A549 (cell line): ENCODE measurements around the gene S100A12. TPM values are rescaled to one million over a fixed set of nuclear protein-coding genes. Genes with fewer than 3 reads are reported as not detected.

Experiments
- ATAC-seq, 2 experiments: fragments of 200-7000 bp in 1 of 2; fragments of >200 bp in 1 of 2; cut with Nextera tagmentation in 1 of 2; cut with Tn5 transposase in 1 of 2; 3 replicates each; pipeline versions ENCODE4 v1.8.0 to v1.9.1; 2018 to 2020; ENCODE audit warnings: mild to moderate bottlenecking in 1 of 2, moderate library complexity in 1 of 2
- CTCF ChIA-PET: fragments of 300-600 bp; sonication (Branson Sonifier 250); formaldehyde crosslinking; extraction: SDS; loops from one replicate; lab custom pipeline; 2021; ENCODE audit warnings: antibody characterized with exemption, inconsistent platforms; lab: Yijun Ruan, JAX
- POLR2A ChIA-PET: fragments of 350-600 bp; formaldehyde crosslinking; extraction: SDS; loops from one replicate; lab custom pipeline; 2021; ENCODE audit warnings: antibody characterized with exemption, inconsistent platforms; lab: Yijun Ruan, JAX
- DNase-seq, 2 experiments: peaks; one replicate each; pipeline versions ENCODE4 v3.0.0 to v3.0.0-alpha.2; 2011 to 2016; ENCODE audit warnings: low read depth in 1 of 2, low spot score in 1 of 2
- FAIRE-seq: peaks from 2 replicates; lab custom pipeline; 2011; peaks lifted over from hg19 to GRCh38; lab: Jason Lieb, UNC
- H3K27ac ChIP-seq, 2 experiments: fragments of >200 bp; sonication (Bioruptor Twin); formaldehyde crosslinking; 3 replicates each; pipeline ENCODE4 v1.5.1; 2016 to 2017
- H3K4me1 ChIP-seq: fragments of >200 bp; sonication (Bioruptor Twin); formaldehyde crosslinking; 3 replicates; pipeline ENCODE4 v1.6.1; 2016
- H3K4me2 ChIP-seq: fragments of >200 bp; sonication (Bioruptor Twin); formaldehyde crosslinking; 3 replicates; pipeline ENCODE4 v1.6.1; 2016
- H3K4me3 ChIP-seq: fragments of >200 bp; sonication (Bioruptor Twin); formaldehyde crosslinking; 3 replicates; pipeline ENCODE4 v1.5.1; 2016
- H3K9me3 ChIP-seq: fragments of >200 bp; sonication (Bioruptor Twin); formaldehyde crosslinking; 3 replicates; pipeline ENCODE4 v1.6.1; 2016
- CEBPB ChIP-seq, 2 experiments: fragments of >200 bp in 1 of 2; sonication (Bioruptor Twin) in 1 of 2; formaldehyde crosslinking in 1 of 2; IDR thresholded peaks; 2 replicates each; pipeline ENCODE4 v1.6.1; 2012 to 2016
- CHD2 ChIP-seq: fragments of 150-350 bp; IDR thresholded peaks from 2 replicates; pipeline ENCODE4 v1.6.1; 2014; ENCODE audit warnings: low read length; ENCODE audit not compliant: partially characterized antibody
- FOSB ChIP-seq: fragments of 250-450 bp; sonication (Bioruptor Pico); IDR thresholded peaks from 2 replicates; pipeline ENCODE4 v1.5.0; 2020; ENCODE audit warnings: mild to moderate bottlenecking, moderate library complexity
- HEYL ChIP-seq: fragments of 250-450 bp; sonication (Bioruptor Pico); IDR thresholded peaks from 2 replicates; pipeline ENCODE4 v1.8.0; 2021; ENCODE audit warnings: mild to moderate bottlenecking, moderate library complexity
- HOXB13 ChIP-seq: fragments of 250-450 bp; sonication (Bioruptor Pico); IDR thresholded peaks from 2 replicates; pipeline ENCODE4 v1.5.0; 2020; ENCODE audit warnings: low read depth, mild to moderate bottlenecking, moderate library complexity
- HOXB5 ChIP-seq: fragments of 250-450 bp; sonication (Bioruptor Pico); IDR thresholded peaks from 2 replicates; pipeline ENCODE4 v1.5.0; 2020; ENCODE audit warnings: mild to moderate bottlenecking, moderate library complexity
- JUN ChIP-seq, 2 experiments: fragments of >200 bp; sonication (Bioruptor Twin); formaldehyde crosslinking; IDR thresholded peaks; 2 replicates in 1 of 2; 3 replicates in 1 of 2; pipeline ENCODE4 v1.6.1; 2016 to 2017
- JUNB ChIP-seq: fragments of >200 bp; sonication (Bioruptor Twin); formaldehyde crosslinking; IDR thresholded peaks from 2 replicates; pipeline ENCODE4 v1.6.1; 2016
- MYC ChIP-seq: IDR thresholded peaks from 2 replicates; pipeline ENCODE4 v1.6.1; 2012; ENCODE audit warnings: mild to moderate bottlenecking, inconsistent platforms, low read length, improper control_type of control experiment, borderline replicate concordance
- NFE2L2 ChIP-seq: fragments of 150-350 bp; conservative IDR thresholded peaks from 2 replicates; pipeline ENCODE4 v1.6.1; 2014; ENCODE audit warnings: low read length
- NPAS2 ChIP-seq: fragments of 250-450 bp; sonication (Bioruptor Pico); IDR thresholded peaks from 2 replicates; pipeline ENCODE4 v1.8.0; 2022; ENCODE audit warnings: mild to moderate bottlenecking, moderate library complexity, borderline replicate concordance
- POLR2A ChIP-seq: IDR thresholded peaks from 2 replicates; pipeline ENCODE4 v1.6.1; 2012; ENCODE audit warnings: mild to moderate bottlenecking, low read length
- RAD21 ChIP-seq, 2 experiments: fragments of >200 bp in 1 of 2; sonication (Bioruptor Twin) in 1 of 2; formaldehyde crosslinking in 1 of 2; IDR thresholded peaks in 1 of 2; conservative IDR thresholded peaks in 1 of 2; 2 replicates in 1 of 2; 3 replicates in 1 of 2; pipeline ENCODE4 v1.6.1; 2012 to 2018; ENCODE audit warnings: inconsistent platforms in 1 of 2
- SREBF2 ChIP-seq: fragments of 450-650 bp; IDR thresholded peaks from 2 replicates; pipeline ENCODE4 v1.6.1; 2014; ENCODE audit warnings: mild to moderate bottlenecking, moderate library complexity
- TFCP2L1 ChIP-seq: fragments of 250-450 bp; sonication (Bioruptor Pico); IDR thresholded peaks from 2 replicates; pipeline ENCODE4 v1.5.0; 2021; ENCODE audit warnings: mild to moderate bottlenecking
- ZFP36 ChIP-seq: fragments of 450-650 bp; IDR thresholded peaks from 2 replicates; pipeline ENCODE4 v1.6.1; 2014; ENCODE audit warnings: borderline replicate concordance; ENCODE audit not compliant: partially characterized antibody
- ZSCAN20 ChIP-seq: fragments of 250-450 bp; sonication (Bioruptor Pico); IDR thresholded peaks from 2 replicates; pipeline ENCODE4 v1.8.0; 2022; ENCODE audit warnings: mild to moderate bottlenecking, moderate library complexity
- WGBS: methylation state at CpG from one replicate; pipeline ENCODE4 v1.1.6; 2017; ENCODE audit errors: missing lambda C conversion rate; 5-methylcytosine and 5-hydroxymethylcytosine counted together
- polyA plus RNA-seq, 4 experiments: library from polyadenylated mRNA; depleted of rRNA in 3 of 4; stranded (reverse); fragments of >200 nt; fragmentation: RNase III in 1 of 4; extraction: RNeasy Plus Mini Kit Qiagen cat#74134 plus additional on column Dnase treatment in 1 of 4; gene quantifications; 2 replicates in 3 of 4; 3 replicates in 1 of 4; pipeline ENCODE4 v1.2.3, GENCODE V29; 2011 to 2017
- TF ChIP-seq, protein P1 (sequence below): fragments of 450-650 bp; IDR thresholded peaks from 2 replicates; pipeline ENCODE4 v1.6.1; 2014; ENCODE audit warnings: antibody characterized with exemption
- TF ChIP-seq, protein P2 (sequence below): fragments of 250-450 bp; sonication (Bioruptor Pico); IDR thresholded peaks from 2 replicates; pipeline ENCODE4 v1.5.0; 2020; ENCODE audit warnings: low read depth, mild to moderate bottlenecking, moderate library complexity
- TF ChIP-seq, protein P3 (sequence below): IDR thresholded peaks from 2 replicates; pipeline ENCODE4 v1.6.1; 2012
- TF ChIP-seq, protein P4 (sequence below): fragments of 250-450 bp; sonication (Bioruptor Pico); IDR thresholded peaks from 2 replicates; pipeline ENCODE4 v1.5.0; 2021; ENCODE audit warnings: mild to moderate bottlenecking, moderate library complexity, borderline replicate concordance
- TF ChIP-seq, protein P5 (sequence below): IDR thresholded peaks from 2 replicates; pipeline ENCODE4 v1.6.1; 2012
- TF ChIP-seq, protein P6 (sequence below): fragments of >200 bp; sonication (Bioruptor Twin); formaldehyde crosslinking; IDR thresholded peaks from 3 replicates; pipeline ENCODE4 v1.5.1; 2016
- TF ChIP-seq, protein P7 (sequence below): IDR thresholded peaks from 2 replicates; pipeline ENCODE4 v1.6.1; 2012; ENCODE audit warnings: low read depth, borderline replicate concordance

S100A12 gene
- polyA plus RNA-seq, 2 of the 4 experiments (the other 2 are of a cell fraction): not detected

DNA sequence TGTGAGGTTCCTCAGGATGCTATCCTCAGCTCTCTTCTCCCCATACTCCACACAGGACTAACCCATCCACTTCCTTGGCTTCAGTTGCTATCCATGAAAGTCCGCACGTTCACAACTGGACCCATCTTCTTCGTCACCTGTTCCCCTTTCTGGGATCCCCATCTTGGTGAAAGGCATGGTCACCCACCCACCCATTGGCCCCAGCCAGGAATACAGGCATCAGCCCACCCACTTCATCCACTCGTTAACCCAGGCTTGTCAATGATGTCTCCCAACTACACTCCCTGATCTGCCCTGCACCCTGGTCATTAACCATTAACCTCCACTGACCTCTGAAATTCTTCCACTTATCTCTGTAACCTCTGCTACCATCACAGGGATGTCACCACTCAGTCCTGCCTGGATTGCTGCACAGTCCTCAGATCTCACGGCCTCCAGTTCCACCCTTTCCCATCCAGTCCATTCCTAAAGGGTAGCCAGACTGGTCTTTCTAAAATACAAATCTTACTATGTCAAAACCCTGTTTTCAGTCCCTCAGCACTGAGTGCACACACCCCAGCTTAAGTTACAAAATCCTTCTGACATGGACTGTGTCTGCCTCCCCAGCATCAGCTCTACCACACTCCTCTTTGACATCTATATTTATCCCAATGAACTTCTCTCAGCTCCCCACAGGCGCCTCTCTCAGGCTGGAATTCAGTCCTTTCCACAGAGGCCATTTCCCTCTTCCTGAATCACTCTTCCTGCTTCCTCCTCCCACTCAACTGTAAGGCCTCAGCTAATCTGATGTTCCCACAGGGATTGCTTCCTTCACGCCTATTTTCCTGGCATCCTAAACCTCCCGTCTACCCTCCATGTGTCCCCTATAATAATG is 37.2 kb downstream of the S100A12 start:
- 15% methylated on average over 8 of the region's 8 CpGs for WGBS
- CTCF ChIA-PET: interaction anchor here (1.4 to 3.9 kb wide), 3 partner anchors 15 to 157 kb away, joined by 3 to 21 read pairs (median 10); no protein-coding TSS in a partner anchor
- FAIRE-seq (no peak), ATAC-seq (no peak), DNase-seq (no peak)
- POLR2A ChIA-PET: no interaction called here
- H3K4me1 ChIP-seq: no peaks in the 10 kb centered on the region
- H3K4me3 ChIP-seq: no peak overlapping the region
- no peak overlapping the region for H3K4me2 ChIP-seq
- H3K27ac ChIP-seq: no peak overlapping the region
- no peaks in the 10 kb centered on the region for H3K9me3 ChIP-seq
- TF ChIP-seq, protein P1, sequence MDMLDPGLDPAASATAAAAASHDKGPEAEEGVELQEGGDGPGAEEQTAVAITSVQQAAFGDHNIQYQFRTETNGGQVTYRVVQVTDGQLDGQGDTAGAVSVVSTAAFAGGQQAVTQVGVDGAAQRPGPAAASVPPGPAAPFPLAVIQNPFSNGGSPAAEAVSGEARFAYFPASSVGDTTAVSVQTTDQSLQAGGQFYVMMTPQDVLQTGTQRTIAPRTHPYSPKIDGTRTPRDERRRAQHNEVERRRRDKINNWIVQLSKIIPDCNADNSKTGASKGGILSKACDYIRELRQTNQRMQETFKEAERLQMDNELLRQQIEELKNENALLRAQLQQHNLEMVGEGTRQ: no peak
- TF ChIP-seq JUN (IDR thresholded peaks at IDR 0.05) (no peak), TFCP2L1 (CRISPR knock-in tag) (no peak), ZSCAN20 (CRISPR knock-in tag) (no peak), JUNB (no peak), CHD2 (no peak), FOSB (CRISPR knock-in tag) (no peak), SREBF2 (no peak), RAD21 (conservative IDR thresholded peaks at IDR 0.05 in 1 of 2, IDR thresholded peaks at IDR 0.05 in 1 of 2) (no peak), POLR2A (no peak), NFE2L2 (no peak), HEYL (CRISPR knock-in tag) (no peak), NPAS2 (CRISPR knock-in tag) (no peak), CEBPB (IDR thresholded peaks at IDR 0.05) (no peak)
- TF ChIP-seq, protein P2, sequence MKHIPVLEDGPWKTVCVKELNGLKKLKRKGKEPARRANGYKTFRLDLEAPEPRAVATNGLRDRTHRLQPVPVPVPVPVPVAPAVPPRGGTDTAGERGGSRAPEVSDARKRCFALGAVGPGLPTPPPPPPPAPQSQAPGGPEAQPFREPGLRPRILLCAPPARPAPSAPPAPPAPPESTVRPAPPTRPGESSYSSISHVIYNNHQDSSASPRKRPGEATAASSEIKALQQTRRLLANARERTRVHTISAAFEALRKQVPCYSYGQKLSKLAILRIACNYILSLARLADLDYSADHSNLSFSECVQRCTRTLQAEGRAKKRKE: no peak
- TF ChIP-seq, protein P3, sequence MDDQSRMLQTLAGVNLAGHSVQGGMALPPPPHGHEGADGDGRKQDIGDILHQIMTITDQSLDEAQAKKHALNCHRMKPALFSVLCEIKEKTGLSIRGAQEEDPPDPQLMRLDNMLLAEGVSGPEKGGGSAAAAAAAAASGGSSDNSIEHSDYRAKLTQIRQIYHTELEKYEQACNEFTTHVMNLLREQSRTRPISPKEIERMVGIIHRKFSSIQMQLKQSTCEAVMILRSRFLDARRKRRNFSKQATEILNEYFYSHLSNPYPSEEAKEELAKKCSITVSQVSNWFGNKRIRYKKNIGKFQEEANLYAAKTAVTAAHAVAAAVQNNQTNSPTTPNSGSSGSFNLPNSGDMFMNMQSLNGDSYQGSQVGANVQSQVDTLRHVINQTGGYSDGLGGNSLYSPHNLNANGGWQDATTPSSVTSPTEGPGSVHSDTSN: no peak
- TF ChIP-seq, protein P4, sequence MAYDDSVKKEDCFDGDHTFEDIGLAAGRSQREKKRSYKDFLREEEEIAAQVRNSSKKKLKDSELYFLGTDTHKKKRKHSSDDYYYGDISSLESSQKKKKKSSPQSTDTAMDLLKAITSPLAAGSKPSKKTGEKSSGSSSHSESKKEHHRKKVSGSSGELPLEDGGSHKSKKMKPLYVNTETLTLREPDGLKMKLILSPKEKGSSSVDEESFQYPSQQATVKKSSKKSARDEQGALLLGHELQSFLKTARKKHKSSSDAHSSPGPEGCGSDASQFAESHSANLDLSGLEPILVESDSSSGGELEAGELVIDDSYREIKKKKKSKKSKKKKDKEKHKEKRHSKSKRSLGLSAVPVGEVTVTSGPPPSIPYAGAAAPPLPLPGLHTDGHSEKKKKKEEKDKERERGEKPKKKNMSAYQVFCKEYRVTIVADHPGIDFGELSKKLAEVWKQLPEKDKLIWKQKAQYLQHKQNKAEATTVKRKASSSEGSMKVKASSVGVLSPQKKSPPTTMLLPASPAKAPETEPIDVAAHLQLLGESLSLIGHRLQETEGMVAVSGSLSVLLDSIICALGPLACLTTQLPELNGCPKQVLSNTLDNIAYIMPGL: no peak
- TF ChIP-seq, protein P5, sequence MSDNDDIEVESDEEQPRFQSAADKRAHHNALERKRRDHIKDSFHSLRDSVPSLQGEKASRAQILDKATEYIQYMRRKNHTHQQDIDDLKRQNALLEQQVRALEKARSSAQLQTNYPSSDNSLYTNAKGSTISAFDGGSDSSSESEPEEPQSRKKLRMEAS: no peak
- TF ChIP-seq, protein P6, sequence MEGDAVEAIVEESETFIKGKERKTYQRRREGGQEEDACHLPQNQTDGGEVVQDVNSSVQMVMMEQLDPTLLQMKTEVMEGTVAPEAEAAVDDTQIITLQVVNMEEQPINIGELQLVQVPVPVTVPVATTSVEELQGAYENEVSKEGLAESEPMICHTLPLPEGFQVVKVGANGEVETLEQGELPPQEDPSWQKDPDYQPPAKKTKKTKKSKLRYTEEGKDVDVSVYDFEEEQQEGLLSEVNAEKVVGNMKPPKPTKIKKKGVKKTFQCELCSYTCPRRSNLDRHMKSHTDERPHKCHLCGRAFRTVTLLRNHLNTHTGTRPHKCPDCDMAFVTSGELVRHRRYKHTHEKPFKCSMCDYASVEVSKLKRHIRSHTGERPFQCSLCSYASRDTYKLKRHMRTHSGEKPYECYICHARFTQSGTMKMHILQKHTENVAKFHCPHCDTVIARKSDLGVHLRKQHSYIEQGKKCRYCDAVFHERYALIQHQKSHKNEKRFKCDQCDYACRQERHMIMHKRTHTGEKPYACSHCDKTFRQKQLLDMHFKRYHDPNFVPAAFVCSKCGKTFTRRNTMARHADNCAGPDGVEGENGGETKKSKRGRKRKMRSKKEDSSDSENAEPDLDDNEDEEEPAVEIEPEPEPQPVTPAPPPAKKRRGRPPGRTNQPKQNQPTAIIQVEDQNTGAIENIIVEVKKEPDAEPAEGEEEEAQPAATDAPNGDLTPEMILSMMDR: no peak

DNA sequence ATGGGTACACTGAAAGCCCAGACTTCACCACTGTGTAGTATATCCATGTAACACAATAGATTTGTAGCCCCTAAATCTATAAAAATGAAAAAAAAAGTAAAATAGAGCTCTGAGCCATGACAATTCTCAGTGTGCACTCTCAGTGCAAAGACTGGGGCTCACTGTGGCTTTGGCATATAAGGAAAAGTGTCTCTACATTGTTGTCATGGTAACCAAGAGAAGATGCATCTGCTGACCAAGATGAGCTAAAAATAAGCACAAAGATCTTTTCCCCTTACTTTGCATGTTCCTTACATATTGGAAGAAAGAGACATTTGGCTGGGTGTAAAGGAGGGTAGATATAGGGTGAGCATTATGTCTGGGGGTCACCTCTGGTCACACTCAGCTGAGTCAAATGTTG is 38.8 kb downstream of the S100A12 start:
- Histone ChIP-seq H3K4me1 (no peaks in the 10 kb centered on the region), H3K4me2 (no peak overlapping the region), H3K9me3 (no peaks in the 10 kb centered on the region), H3K4me3 (no peak overlapping the region), H3K27ac (no peak overlapping the region)
- TF ChIP-seq MYC: no peak
- no peak for TF ChIP-seq HOXB13 (CRISPR knock-in tag)
- no peak for TF ChIP-seq JUN (IDR thresholded peaks at IDR 0.05)
- TF ChIP-seq ZFP36: no peak
- TF ChIP-seq, protein P7, sequence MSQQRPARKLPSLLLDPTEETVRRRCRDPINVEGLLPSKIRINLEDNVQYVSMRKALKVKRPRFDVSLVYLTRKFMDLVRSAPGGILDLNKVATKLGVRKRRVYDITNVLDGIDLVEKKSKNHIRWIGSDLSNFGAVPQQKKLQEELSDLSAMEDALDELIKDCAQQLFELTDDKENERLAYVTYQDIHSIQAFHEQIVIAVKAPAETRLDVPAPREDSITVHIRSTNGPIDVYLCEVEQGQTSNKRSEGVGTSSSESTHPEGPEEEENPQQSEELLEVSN: no peak
- TF ChIP-seq HOXB5: no peak
- FAIRE-seq (no peak), ATAC-seq (no peak), DNase-seq (no peak)
- POLR2A ChIA-PET: no interaction called here
- CTCF ChIA-PET: interaction anchor here (0.6 to 3.9 kb wide), 3 partner anchors 16 to 900 kb away, joined by 3 to 21 read pairs (median 5); no protein-coding TSS in a partner anchor
